PC-3 (cell line): ENCODE results near the gene TLE3. TPM values are rescaled to one million over a fixed set of nuclear protein-coding genes. Genes with fewer than 3 reads are reported as not detected.

Source experiments
- ATAC-seq: fragments of 200-7000 bp; cut with Tn5 transposase; 2 replicates; pipeline ENCODE4 v1.9.1; 2020; ENCODE audit warnings: mild to moderate bottlenecking, moderate library complexity
- BruUV-seq: library from RNA; stranded (reverse); fragments of 400-500 nt; replicated peaks from 2 replicates; lab custom pipeline; 2021; lab: Mats Ljungman, UMichigan
- CTCF ChIA-PET: fragments of 300-600 bp; sonication (Branson Sonifier 250); formaldehyde crosslinking; loops from one replicate; lab custom pipeline; 2022; ENCODE audit warnings: antibody characterized with exemption; lab: Charles Lee
- POLR2A ChIA-PET: fragments of 300-600 bp; sonication (Branson Sonifier 250); formaldehyde crosslinking; loops from one replicate; lab custom pipeline; 2022; ENCODE audit warnings: antibody characterized with exemption; ENCODE audit not compliant: unreplicated experiment; lab: Charles Lee
- DNase-seq: peaks from one replicate; pipeline ENCODE4 v3.0.0-alpha.2; 2015
- H2AFZ ChIP-seq: fragments of 300-600 bp; sonication (generic); 2 replicates; pipeline ENCODE4 v1.6.0; 2016; ENCODE audit warnings: antibody characterized with exemption, low read length
- H3F3A ChIP-seq: fragments of 300-600 bp; sonication (generic); one replicate; pipeline ENCODE4 v1.6.0; 2017; ENCODE audit warnings: antibody characterized with exemption, low read length, control low read depth, mild to moderate bottlenecking; ENCODE audit not compliant: unreplicated experiment
- H3K27ac ChIP-seq: fragments of 300-600 bp; sonication (generic); 2 replicates; pipeline ENCODE4 v1.5.1; 2016; ENCODE audit warnings: mild to moderate bottlenecking, low read length
- H3K27me3 ChIP-seq: fragments of 300-600 bp; sonication (generic); 2 replicates; pipeline ENCODE4 v1.6.1; 2016; ENCODE audit warnings: low read length, mixed read lengths
- H3K36me3 ChIP-seq: fragments of 300-600 bp; sonication (generic); 2 replicates; pipeline ENCODE4 v1.6.1; 2016; ENCODE audit warnings: low read depth, mixed run types, low read length, mixed read lengths
- H3K4me1 ChIP-seq: fragments of 300-600 bp; sonication (generic); 2 replicates; pipeline ENCODE4 v1.5.1; 2016; ENCODE audit warnings: low read length; ENCODE audit not compliant: insufficient read depth
- H3K4me2 ChIP-seq: fragments of 300-600 bp; sonication (generic); 2 replicates; pipeline ENCODE4 v1.6.0; 2016; ENCODE audit warnings: low read length
- H3K4me3 ChIP-seq: fragments of 300-600 bp; sonication (generic); 2 replicates; pipeline ENCODE4 v1.5.1; 2016; ENCODE audit warnings: mild to moderate bottlenecking, low read length, mixed read lengths
- H3K79me2 ChIP-seq: fragments of 300-600 bp; sonication (generic); 2 replicates; pipeline ENCODE4 v1.6.1; 2017; ENCODE audit warnings: low read length, mixed read lengths
- H3K9ac ChIP-seq: fragments of 300-600 bp; sonication (generic); 2 replicates; pipeline ENCODE4 v1.6.0; 2016; ENCODE audit warnings: mild to moderate bottlenecking, low read length
- H3K9me2 ChIP-seq: fragments of 300-600 bp; sonication (generic); replicated peaks from 2 replicates; pipeline ENCODE4 v1.6.1; 2016; ENCODE audit warnings: mixed run types, low read length, mixed read lengths
- H3K9me3 ChIP-seq: fragments of 300-600 bp; sonication (generic); 2 replicates; pipeline ENCODE4 v1.6.1; 2016; ENCODE audit warnings: low read length, mixed read lengths
- H4K20me1 ChIP-seq: fragments of 300-600 bp; sonication (generic); 2 replicates; pipeline ENCODE4 v1.6.1; 2016; ENCODE audit warnings: low read length, mixed read lengths
- EZH2 ChIP-seq: fragments of 300-600 bp; sonication (generic); IDR thresholded peaks from one replicate; pipeline ENCODE4 v1.6.1; 2017; ENCODE audit warnings: antibody characterized with exemption, mild to moderate bottlenecking, low read length; ENCODE audit not compliant: unreplicated experiment
- EZH2phosphoT487 ChIP-seq: fragments of 300-600 bp; sonication (generic); IDR thresholded peaks from 2 replicates; pipeline ENCODE4 v1.6.1; 2018; ENCODE audit warnings: mild to moderate bottlenecking, antibody characterized with exemption, low read length, borderline replicate concordance
- intact Hi-C: fragments of 100-400 bp; cut with micrococcal nuclease; formaldehyde crosslinking; loops from 2 replicates; pipeline ENCODE4 v1.9.0; 2023
- total RNA-seq: library from RNA; depleted of rRNA; stranded (reverse); fragments of >200 nt; gene quantifications from 2 replicates; pipeline ENCODE4 v1.2.3, GENCODE V29; 2014
- TF ChIP-seq, protein P1 (sequence below): fragments of 300-600 bp; sonication (generic); conservative IDR thresholded peaks from 2 replicates; pipeline ENCODE4 v1.5.1; 2017; ENCODE audit warnings: antibody characterized with exemption, low read depth, mild to moderate bottlenecking, low read length

TLE3 gene
- total RNA-seq, 1 experiment from 2014 or later: 72.5 TPM

DNA sequence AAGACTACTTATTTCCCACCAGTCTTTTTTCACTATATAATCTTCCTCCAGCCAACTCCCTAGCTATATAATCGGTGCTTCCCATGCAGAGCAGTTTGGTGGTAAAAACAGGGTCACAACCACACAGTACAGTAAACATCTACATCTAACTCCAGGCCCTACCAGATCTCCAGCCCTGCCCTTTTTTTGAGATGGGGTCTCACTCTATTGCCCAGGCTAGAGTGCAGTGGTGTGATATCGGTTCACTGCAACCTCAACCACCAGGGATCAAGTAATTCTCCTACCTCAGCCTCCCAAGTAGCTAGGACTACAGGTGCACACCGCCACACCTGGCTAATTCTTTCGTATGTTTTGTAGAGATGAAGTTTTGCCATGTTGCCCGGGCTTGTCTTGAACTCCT lies 49.1 kb upstream of the TLE3 start:
- BruUV-seq: no TSS peak
- ChIA-PET CTCF (no interaction called here), POLR2A (no interaction called here)
- no peak for ATAC-seq
- Histone ChIP-seq H3K4me2 (no peak overlapping the region), H3K27me3 (no peaks in the 10 kb centered on the region), H3K4me1 (peaks cover 2% of the 10 kb centered on the region; the same call in 1 of the 2 replicates), H3K9ac (no peak overlapping the region), H3F3A (no peaks in the 10 kb centered on the region), H3K4me3 (no peak overlapping the region), H3K79me2 (no peaks in the 10 kb centered on the region), H4K20me1 (no peaks in the 10 kb centered on the region), H3K9me3 (no peaks in the 10 kb centered on the region), H2AFZ (no peak overlapping the region), H3K9me2 (no peaks in the 10 kb centered on the region), H3K27ac (no peak overlapping the region), H3K36me3 (no peaks in the 10 kb centered on the region)
- TF ChIP-seq EZH2: no peak
- no peak for TF ChIP-seq EZH2phosphoT487
- TF ChIP-seq, protein P1, sequence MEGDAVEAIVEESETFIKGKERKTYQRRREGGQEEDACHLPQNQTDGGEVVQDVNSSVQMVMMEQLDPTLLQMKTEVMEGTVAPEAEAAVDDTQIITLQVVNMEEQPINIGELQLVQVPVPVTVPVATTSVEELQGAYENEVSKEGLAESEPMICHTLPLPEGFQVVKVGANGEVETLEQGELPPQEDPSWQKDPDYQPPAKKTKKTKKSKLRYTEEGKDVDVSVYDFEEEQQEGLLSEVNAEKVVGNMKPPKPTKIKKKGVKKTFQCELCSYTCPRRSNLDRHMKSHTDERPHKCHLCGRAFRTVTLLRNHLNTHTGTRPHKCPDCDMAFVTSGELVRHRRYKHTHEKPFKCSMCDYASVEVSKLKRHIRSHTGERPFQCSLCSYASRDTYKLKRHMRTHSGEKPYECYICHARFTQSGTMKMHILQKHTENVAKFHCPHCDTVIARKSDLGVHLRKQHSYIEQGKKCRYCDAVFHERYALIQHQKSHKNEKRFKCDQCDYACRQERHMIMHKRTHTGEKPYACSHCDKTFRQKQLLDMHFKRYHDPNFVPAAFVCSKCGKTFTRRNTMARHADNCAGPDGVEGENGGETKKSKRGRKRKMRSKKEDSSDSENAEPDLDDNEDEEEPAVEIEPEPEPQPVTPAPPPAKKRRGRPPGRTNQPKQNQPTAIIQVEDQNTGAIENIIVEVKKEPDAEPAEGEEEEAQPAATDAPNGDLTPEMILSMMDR: no peak
- DNase-seq: no peak
- intact Hi-C loops: no loop called here

DNA sequence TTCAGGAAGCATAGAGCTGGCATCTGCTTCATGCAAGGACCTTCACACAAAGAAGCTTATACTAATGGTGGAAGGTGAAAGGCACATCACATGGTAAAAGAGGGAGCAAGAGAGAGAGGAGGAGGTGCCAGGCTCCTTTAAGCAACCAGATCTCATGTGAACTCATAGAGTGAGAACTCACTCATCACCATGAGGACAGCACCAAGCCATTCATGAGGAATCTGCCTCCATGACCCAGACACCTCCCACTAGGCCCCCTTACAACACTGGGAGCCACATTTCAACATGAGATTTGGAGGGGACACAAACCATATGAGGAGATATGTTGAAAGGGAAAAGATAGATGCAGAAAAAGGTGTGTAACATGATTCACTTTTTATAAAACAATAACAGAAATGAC lies 48.4 kb upstream of the TLE3 start:
- DNase-seq (no peak), ATAC-seq (no peak)
- CTCF ChIA-PET: no interaction called here
- Histone ChIP-seq H3K4me1 (peaks cover 2% of the 10 kb centered on the region; the same call in 1 of the 2 replicates), H3K36me3 (no peaks in the 10 kb centered on the region), H3K79me2 (no peaks in the 10 kb centered on the region), H3K27me3 (no peaks in the 10 kb centered on the region), H2AFZ (no peak overlapping the region), H3K4me3 (no peak overlapping the region), H3F3A (no peaks in the 10 kb centered on the region), H3K9ac (no peak overlapping the region), H4K20me1 (no peaks in the 10 kb centered on the region), H3K27ac (no peak overlapping the region), H3K9me3 (no peaks in the 10 kb centered on the region), H3K4me2 (no peak overlapping the region), H3K9me2 (no peaks in the 10 kb centered on the region)
- POLR2A ChIA-PET: no interaction called here
- TF ChIP-seq EZH2 (no peak), EZH2phosphoT487 (no peak)
- TF ChIP-seq, protein P1: no peak
- no TSS peak for BruUV-seq
- intact Hi-C loops: no loop called here

DNA sequence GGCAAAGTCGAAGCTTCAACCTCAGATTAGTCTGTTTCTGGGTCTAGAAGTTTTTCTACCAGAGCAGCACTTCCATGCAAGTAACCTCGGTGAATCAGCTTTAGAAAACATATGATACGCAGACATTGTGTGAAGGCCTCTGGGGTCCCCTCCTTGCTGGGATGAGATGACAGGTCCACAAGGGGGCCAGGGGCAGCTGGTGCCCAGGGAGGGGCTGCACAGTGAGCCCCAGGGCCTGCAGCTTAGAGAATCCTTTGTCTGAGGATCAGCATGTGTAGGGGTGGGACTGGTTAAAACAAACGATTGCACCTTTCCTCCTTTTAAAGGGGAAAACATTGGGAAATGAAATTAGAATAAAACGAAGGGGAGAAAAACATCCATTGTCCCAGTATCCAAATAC lies 47.5 kb upstream of the TLE3 start:
- peaks cover 2% of the 10 kb centered on the region; the same call in 1 of the 2 replicates for H3K4me1 ChIP-seq
- no peaks in the 10 kb centered on the region for H3K9me2 ChIP-seq
- intact Hi-C loops: no loop called here
- no peak overlapping the region for H3K4me3 ChIP-seq
- H3K36me3 ChIP-seq: no peaks in the 10 kb centered on the region
- TF ChIP-seq, protein P1: no peak
- TF ChIP-seq EZH2phosphoT487 (no peak), EZH2 (no peak)
- no peak overlapping the region for H3K9ac ChIP-seq
- POLR2A ChIA-PET: no interaction called here
- H3K27me3 ChIP-seq: no peaks in the 10 kb centered on the region
- H3K9me3 ChIP-seq: no peaks in the 10 kb centered on the region
- H3K27ac ChIP-seq: no peak overlapping the region
- no peaks in the 10 kb centered on the region for H4K20me1 ChIP-seq
- H3F3A ChIP-seq: no peaks in the 10 kb centered on the region
- no peak overlapping the region for H3K4me2 ChIP-seq
- no peaks in the 10 kb centered on the region for H3K79me2 ChIP-seq
- ATAC-seq (no peak), DNase-seq (no peak)
- no TSS peak for BruUV-seq
- no peak overlapping the region for H2AFZ ChIP-seq
- CTCF ChIA-PET: no interaction called here
